DOHH2 (cell line): Measurements from ENCODE around the gene MLH1.

ENCODE experiments used
- EZH2phosphoT487 ChIP-seq: fragments of 200-600 bp; sonication (generic); IDR thresholded peaks from 2 replicates; pipeline ENCODE4 v1.6.1; 2017; ENCODE audit warnings: borderline replicate concordance, mild to moderate bottlenecking, antibody characterized with exemption, low read length, moderate library complexity, mixed read lengths
- TF ChIP-seq, protein P1 (sequence below): fragments of 200-600 bp; sonication (generic); IDR thresholded peaks from one replicate; pipeline ENCODE4 v1.5.1; 2014; ENCODE audit warnings: antibody characterized with exemption, mild to moderate bottlenecking, low read depth, low read length; ENCODE audit not compliant: poor library complexity, severe bottlenecking

DNA sequence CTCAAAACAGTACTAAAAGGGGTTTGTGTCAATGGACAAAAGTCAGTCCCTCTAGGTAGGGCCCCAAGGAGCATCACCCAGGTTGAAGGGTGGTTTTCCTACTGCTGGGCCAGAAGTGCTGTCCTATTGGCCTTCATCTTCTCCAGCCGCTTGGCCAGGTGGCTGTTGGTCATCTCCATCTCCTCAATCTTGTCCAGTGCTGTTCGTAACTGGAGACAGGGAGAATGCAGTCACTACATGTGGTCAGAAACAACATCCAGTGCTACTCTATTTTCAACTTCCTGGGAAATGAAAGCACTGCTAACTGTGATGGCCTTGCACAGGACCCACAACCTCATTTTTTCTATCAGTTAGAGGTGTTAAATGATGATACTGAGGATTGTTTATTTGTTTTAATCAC, 60.4 kb downstream of the MLH1 start:
- TF ChIP-seq, protein P1, sequence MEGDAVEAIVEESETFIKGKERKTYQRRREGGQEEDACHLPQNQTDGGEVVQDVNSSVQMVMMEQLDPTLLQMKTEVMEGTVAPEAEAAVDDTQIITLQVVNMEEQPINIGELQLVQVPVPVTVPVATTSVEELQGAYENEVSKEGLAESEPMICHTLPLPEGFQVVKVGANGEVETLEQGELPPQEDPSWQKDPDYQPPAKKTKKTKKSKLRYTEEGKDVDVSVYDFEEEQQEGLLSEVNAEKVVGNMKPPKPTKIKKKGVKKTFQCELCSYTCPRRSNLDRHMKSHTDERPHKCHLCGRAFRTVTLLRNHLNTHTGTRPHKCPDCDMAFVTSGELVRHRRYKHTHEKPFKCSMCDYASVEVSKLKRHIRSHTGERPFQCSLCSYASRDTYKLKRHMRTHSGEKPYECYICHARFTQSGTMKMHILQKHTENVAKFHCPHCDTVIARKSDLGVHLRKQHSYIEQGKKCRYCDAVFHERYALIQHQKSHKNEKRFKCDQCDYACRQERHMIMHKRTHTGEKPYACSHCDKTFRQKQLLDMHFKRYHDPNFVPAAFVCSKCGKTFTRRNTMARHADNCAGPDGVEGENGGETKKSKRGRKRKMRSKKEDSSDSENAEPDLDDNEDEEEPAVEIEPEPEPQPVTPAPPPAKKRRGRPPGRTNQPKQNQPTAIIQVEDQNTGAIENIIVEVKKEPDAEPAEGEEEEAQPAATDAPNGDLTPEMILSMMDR = no peak
- TF ChIP-seq EZH2phosphoT487 = no peak
